Right lobe of liver (tissue), 4 donors: Measurements from ENCODE around the gene RSAD1.

Experiments
- POLR2A ChIP-seq: fragments of 450-650 bp; IDR thresholded peaks from one replicate; pipeline ENCODE4 v1.6.1; 2017; ENCODE audit warnings: antibody characterized with exemption, mild to moderate bottlenecking
- TF ChIP-seq, protein P1 (sequence below), 4 donors: fragments of 200-600 bp in 3 of 4; fragments of 450-650 bp in 1 of 4; IDR thresholded peaks; one replicate each; pipeline versions ENCODE4 v1.5.1 to v1.8.0; 2016 to 2022; ENCODE audit warnings: antibody characterized with exemption in 4 of 4, mild to moderate bottlenecking in 2 of 4
- donor health status: DM: no; HTN: no; CAD: no.
- donor health status: DM: no; HTN: no; CAD: no.
- donor health status: DM: no; HTN: yes; CAD: no.

DNA sequence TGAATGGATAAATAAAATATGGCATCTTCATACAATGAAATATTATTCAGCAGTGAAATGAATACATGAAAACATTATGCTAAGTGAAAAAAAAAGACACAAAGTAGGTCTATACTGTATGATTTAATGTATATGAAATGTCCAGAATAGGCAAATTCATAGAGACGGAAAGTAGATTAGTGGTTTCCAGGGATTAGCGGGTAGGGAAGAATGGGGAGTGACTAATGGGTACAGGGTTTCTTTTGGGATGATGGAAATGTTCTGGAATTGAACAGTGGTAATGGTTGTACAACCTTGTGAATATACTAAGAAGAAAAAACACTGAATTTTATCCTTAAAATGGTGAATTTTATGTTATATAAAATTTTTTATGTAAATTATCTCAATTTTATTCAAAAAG, 21.1 kb downstream of the RSAD1 start:
- no peak for TF ChIP-seq POLR2A
- TF ChIP-seq, protein P1, sequence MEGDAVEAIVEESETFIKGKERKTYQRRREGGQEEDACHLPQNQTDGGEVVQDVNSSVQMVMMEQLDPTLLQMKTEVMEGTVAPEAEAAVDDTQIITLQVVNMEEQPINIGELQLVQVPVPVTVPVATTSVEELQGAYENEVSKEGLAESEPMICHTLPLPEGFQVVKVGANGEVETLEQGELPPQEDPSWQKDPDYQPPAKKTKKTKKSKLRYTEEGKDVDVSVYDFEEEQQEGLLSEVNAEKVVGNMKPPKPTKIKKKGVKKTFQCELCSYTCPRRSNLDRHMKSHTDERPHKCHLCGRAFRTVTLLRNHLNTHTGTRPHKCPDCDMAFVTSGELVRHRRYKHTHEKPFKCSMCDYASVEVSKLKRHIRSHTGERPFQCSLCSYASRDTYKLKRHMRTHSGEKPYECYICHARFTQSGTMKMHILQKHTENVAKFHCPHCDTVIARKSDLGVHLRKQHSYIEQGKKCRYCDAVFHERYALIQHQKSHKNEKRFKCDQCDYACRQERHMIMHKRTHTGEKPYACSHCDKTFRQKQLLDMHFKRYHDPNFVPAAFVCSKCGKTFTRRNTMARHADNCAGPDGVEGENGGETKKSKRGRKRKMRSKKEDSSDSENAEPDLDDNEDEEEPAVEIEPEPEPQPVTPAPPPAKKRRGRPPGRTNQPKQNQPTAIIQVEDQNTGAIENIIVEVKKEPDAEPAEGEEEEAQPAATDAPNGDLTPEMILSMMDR (IDR thresholded peaks at IDR 0.05) = no peak
